Measurements from ENCODE around the gene CRIP2. TPM values are rescaled to one million over a fixed set of nuclear protein-coding genes. Genes with fewer than 3 reads are reported as not detected.

CRIP2 gene
- total and polyA plus RNA-seq, 2 of the 8 experiments (the other 6 are each of a cell fraction or from before 2014, with no cell fraction given), result 4.2 to 13.5 TPM

DNA sequence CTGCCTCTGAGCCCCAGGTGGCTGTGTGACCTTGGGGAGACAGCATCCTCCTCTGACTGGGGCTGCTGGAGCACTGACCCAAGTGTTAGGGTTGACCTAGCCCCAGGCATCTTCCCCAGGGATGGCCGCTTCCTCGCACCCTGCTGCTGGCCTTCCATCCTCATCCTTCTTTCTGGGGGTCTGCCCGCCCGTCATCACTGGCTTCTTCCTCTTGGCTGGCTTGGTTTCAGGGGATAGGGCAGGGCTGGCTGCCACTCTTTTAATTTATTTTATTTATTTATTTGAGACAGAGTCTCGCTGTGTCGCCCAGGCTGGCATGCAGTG, 19.9 kb downstream of the CRIP2 start (continued):
- TF ChIP-seq, protein P1, sequence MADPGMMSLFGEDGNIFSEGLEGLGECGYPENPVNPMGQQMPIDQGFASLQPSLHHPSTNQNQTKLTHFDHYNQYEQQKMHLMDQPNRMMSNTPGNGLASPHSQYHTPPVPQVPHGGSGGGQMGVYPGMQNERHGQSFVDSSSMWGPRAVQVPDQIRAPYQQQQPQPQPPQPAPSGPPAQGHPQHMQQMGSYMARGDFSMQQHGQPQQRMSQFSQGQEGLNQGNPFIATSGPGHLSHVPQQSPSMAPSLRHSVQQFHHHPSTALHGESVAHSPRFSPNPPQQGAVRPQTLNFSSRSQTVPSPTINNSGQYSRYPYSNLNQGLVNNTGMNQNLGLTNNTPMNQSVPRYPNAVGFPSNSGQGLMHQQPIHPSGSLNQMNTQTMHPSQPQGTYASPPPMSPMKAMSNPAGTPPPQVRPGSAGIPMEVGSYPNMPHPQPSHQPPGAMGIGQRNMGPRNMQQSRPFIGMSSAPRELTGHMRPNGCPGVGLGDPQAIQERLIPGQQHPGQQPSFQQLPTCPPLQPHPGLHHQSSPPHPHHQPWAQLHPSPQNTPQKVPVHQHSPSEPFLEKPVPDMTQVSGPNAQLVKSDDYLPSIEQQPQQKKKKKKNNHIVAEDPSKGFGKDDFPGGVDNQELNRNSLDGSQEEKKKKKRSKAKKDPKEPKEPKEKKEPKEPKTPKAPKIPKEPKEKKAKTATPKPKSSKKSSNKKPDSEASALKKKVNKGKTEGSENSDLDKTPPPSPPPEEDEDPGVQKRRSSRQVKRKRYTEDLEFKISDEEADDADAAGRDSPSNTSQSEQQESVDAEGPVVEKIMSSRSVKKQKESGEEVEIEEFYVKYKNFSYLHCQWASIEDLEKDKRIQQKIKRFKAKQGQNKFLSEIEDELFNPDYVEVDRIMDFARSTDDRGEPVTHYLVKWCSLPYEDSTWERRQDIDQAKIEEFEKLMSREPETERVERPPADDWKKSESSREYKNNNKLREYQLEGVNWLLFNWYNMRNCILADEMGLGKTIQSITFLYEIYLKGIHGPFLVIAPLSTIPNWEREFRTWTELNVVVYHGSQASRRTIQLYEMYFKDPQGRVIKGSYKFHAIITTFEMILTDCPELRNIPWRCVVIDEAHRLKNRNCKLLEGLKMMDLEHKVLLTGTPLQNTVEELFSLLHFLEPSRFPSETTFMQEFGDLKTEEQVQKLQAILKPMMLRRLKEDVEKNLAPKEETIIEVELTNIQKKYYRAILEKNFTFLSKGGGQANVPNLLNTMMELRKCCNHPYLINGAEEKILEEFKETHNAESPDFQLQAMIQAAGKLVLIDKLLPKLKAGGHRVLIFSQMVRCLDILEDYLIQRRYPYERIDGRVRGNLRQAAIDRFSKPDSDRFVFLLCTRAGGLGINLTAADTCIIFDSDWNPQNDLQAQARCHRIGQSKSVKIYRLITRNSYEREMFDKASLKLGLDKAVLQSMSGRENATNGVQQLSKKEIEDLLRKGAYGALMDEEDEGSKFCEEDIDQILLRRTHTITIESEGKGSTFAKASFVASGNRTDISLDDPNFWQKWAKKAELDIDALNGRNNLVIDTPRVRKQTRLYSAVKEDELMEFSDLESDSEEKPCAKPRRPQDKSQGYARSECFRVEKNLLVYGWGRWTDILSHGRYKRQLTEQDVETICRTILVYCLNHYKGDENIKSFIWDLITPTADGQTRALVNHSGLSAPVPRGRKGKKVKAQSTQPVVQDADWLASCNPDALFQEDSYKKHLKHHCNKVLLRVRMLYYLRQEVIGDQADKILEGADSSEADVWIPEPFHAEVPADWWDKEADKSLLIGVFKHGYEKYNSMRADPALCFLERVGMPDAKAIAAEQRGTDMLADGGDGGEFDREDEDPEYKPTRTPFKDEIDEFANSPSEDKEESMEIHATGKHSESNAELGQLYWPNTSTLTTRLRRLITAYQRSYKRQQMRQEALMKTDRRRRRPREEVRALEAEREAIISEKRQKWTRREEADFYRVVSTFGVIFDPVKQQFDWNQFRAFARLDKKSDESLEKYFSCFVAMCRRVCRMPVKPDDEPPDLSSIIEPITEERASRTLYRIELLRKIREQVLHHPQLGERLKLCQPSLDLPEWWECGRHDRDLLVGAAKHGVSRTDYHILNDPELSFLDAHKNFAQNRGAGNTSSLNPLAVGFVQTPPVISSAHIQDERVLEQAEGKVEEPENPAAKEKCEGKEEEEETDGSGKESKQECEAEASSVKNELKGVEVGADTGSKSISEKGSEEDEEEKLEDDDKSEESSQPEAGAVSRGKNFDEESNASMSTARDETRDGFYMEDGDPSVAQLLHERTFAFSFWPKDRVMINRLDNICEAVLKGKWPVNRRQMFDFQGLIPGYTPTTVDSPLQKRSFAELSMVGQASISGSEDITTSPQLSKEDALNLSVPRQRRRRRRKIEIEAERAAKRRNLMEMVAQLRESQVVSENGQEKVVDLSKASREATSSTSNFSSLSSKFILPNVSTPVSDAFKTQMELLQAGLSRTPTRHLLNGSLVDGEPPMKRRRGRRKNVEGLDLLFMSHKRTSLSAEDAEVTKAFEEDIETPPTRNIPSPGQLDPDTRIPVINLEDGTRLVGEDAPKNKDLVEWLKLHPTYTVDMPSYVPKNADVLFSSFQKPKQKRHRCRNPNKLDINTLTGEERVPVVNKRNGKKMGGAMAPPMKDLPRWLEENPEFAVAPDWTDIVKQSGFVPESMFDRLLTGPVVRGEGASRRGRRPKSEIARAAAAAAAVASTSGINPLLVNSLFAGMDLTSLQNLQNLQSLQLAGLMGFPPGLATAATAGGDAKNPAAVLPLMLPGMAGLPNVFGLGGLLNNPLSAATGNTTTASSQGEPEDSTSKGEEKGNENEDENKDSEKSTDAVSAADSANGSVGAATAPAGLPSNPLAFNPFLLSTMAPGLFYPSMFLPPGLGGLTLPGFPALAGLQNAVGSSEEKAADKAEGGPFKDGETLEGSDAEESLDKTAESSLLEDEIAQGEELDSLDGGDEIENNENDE (IDR thresholded peaks at IDR 0.05; ENCODE audit: insufficient replicate concordance, low read length), result no peak
- TF ChIP-seq, protein P2, sequence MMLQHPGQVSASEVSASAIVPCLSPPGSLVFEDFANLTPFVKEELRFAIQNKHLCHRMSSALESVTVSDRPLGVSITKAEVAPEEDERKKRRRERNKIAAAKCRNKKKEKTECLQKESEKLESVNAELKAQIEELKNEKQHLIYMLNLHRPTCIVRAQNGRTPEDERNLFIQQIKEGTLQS (IDR thresholded peaks at IDR 0.05; ENCODE audit: insufficient read depth, low read depth, low read length), result no peak
- TF ChIP-seq, protein P3, sequence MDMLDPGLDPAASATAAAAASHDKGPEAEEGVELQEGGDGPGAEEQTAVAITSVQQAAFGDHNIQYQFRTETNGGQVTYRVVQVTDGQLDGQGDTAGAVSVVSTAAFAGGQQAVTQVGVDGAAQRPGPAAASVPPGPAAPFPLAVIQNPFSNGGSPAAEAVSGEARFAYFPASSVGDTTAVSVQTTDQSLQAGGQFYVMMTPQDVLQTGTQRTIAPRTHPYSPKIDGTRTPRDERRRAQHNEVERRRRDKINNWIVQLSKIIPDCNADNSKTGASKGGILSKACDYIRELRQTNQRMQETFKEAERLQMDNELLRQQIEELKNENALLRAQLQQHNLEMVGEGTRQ (IDR thresholded peaks at IDR 0.05; ENCODE audit: low read length), result no peak
- TF ChIP-seq TAF1 (IDR thresholded peaks at IDR 0.05; ENCODE audit: low read depth, low read length), result no peak
